Inflammatory macrophage treated with lipopolysaccharide for 1 hour (primary cell): ENCODE measurements around the gene FRY.

Experiments
- DNase-seq, 2 donors: peaks; one replicate each; pipeline ENCODE4 v3.0.0-alpha.2; 2020 to 2022

Gene FRY

GRCh38 chr13:32315238-32316027 is 283.9 kb downstream of the FRY start, which contains the start of the genes BRCA2 and ZAR1L:
BRCA2 (plus strand) TSS chr13:32315508; CDS start chr13:32316461, 953 bp downstream.
ZAR1L (minus strand) TSS chr13:32315363; CDS start chr13:32311925, 3,438 bp downstream.
- peak; percentile 97 to 98 for DNase-seq

GRCh38 chr13:32316028-32316339 is 284.4 kb downstream of the FRY start:
- DNase-seq, result no peak

- peak; percentile 25 to 49 for DNase-seq
Measured at GRCh38 chr13:32316501-32316900, 284.9 kb downstream of the FRY start.

GRCh38 chr13:32317716-32318465 is 286.3 kb downstream of the FRY start:
- DNase-seq, result peak; percentile 82 to 85

- DNase-seq, result no peak
Measured at GRCh38 chr13:32320528-32320927, 289.0 kb downstream of the FRY start.

- no peak for DNase-seq
Measured at GRCh38 chr13:32323912-32324311, 292.3 kb downstream of the FRY start.

- DNase-seq, result peak; percentile 80 to 85
Measured at GRCh38 chr13:32330441-32330840, 298.9 kb downstream of the FRY start.

GRCh38 chr13:32334671-32335070 is 303.1 kb downstream of the FRY start:
- DNase-seq, result peak; percentile 76 to 78

GRCh38 chr13:32340914-32341313 is 309.3 kb downstream of the FRY start:
- peak; percentile 52 to 63 for DNase-seq

- no peak for DNase-seq
Measured at GRCh38 chr13:32347651-32348050, 316.1 kb downstream of the FRY start.
